Uterus (tissue), 4 donors: ENCODE results near the gene SACS. TPM values are rescaled to one million over a fixed set of nuclear protein-coding genes. Genes with fewer than 3 reads are reported as not detected.
"Not testable (repeated sequence)": the region's sequence is repeated elsewhere in the genome, so short reads cannot be mapped to it uniquely, and the experiment has no call there.

ENCODE experiments used
- DNase-seq, 2 donors: peaks; one replicate each; pipeline ENCODE4 v3.0.0-alpha.2; 2019 to 2020
- H3K27ac ChIP-seq, 2 donors: fragments of 200-600 bp; sonication (generic); 1 replicate in 1 of 2; 2 replicates in 1 of 2; pipeline ENCODE4 v1.5.1; 2016 to 2018
- H3K27me3 ChIP-seq, 2 donors: fragments of 200-600 bp; sonication (generic); one replicate each; pipeline ENCODE4 v1.5.1; 2018 to 2019; ENCODE audit warnings: control low read depth in 1 of 2
- H3K36me3 ChIP-seq, 2 donors: fragments of 200-600 bp; sonication (generic); one replicate each; pipeline ENCODE4 v1.5.1; 2019; ENCODE audit warnings: control low read depth in 1 of 2
- H3K4me1 ChIP-seq, 2 donors: fragments of 200-600 bp; sonication (generic); one replicate each; pipeline ENCODE4 v1.5.1; 2018 to 2019; ENCODE audit warnings: control low read depth in 1 of 2
- H3K4me3 ChIP-seq, 2 donors: fragments of 200-600 bp; sonication (generic); 1 replicate in 1 of 2; 2 replicates in 1 of 2; pipeline ENCODE4 v1.5.1; 2018 to 2019; ENCODE audit warnings: mild to moderate bottlenecking in 1 of 2
- H3K9me3 ChIP-seq, 2 donors: fragments of 200-600 bp; sonication (generic); one replicate each; pipeline ENCODE4 v1.5.1; 2019; ENCODE audit warnings: control low read depth in 1 of 2
- CTCF ChIP-seq, 4 experiments: fragments of 200-600 bp in 2 of 4; fragments of 450-650 bp in 2 of 4; sonication (generic) in 2 of 4; IDR thresholded peaks; one replicate each; pipeline ENCODE4 v1.5.1; 2016 to 2019; ENCODE audit warnings: antibody characterized with exemption in 4 of 4, mild to moderate bottlenecking in 2 of 4, moderate library complexity in 1 of 4
- POLR2A ChIP-seq, 2 donors: fragments of 450-650 bp; IDR thresholded peaks; one replicate each; pipeline ENCODE4 v1.6.1; 2016; ENCODE audit warnings: antibody characterized with exemption in 2 of 2, mild to moderate bottlenecking in 1 of 2, moderate library complexity in 1 of 2
- intact Hi-C: fragments of 100-400 bp; cut with DNase I; formaldehyde crosslinking; loops from one replicate; pipeline ENCODE4 v1.15.1; 2023; ENCODE audit warnings: low total_unique reads
- total RNA-seq, 4 donors: library from RNA; depleted of rRNA in 3 of 4; stranded (reverse); fragments of >200 nt in 3 of 4; gene quantifications; one replicate each; pipeline versions ENCODE4 v1.1.0 to v1.2.4, GENCODE V29; 2014 to 2023
- donor health status: DM: yes; HTN: yes; CAD: no.

The SACS gene
- total RNA-seq, 4 donors from 2014 or later = 9.0 to 70.5 (median 20.5) TPM

DNA sequence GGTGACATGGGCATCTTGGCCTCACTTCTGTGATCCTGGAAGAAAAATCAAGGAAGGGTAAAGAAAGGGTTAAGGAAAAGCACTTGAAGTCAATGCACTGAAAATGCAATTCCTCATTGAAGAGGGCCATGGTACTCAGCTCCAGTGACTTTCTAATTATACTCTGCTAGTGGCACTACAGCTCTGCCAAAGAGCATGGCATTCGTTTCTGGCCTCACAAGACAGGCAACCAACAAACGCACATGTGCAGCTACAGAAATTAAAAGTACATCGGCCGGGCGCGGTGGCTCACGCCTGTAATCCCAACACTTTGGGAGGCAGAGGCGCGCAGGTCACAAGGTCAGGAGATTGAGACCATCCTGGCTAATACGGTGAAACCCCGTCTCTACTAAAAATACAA is 21.8 kb downstream of the SACS start:
- Histone ChIP-seq H3K4me1 (no peaks in the 10 kb centered on the region), H3K36me3 (no peaks in the 10 kb centered on the region), H3K9me3 (no peaks in the 10 kb centered on the region), H3K4me3 (no peak overlapping the region), H3K27ac (no peak overlapping the region), H3K27me3 (no peaks in the 10 kb centered on the region)
- DNase-seq = no peak
- intact Hi-C loops = no loop called here
- TF ChIP-seq CTCF (IDR thresholded peaks at IDR 0.05) = no peak
- TF ChIP-seq POLR2A (IDR thresholded peaks at IDR 0.05) = no peak

GRCh38 chr13:23411220-23411619 is 22.3 kb downstream of the SACS start:
- H3K9me3 ChIP-seq = no peaks in the 10 kb centered on the region
- H3K36me3 ChIP-seq = no peaks in the 10 kb centered on the region
- intact Hi-C loops = no loop called here
- H3K27ac ChIP-seq = no peak overlapping the region
- DNase-seq = no peak
- H3K27me3 ChIP-seq = no peaks in the 10 kb centered on the region
- no peaks in the 10 kb centered on the region for H3K4me1 ChIP-seq
- no peak overlapping the region for H3K4me3 ChIP-seq
- TF ChIP-seq CTCF (IDR thresholded peaks at IDR 0.05) = no peak
- no peak for TF ChIP-seq POLR2A (IDR thresholded peaks at IDR 0.05)

DNA sequence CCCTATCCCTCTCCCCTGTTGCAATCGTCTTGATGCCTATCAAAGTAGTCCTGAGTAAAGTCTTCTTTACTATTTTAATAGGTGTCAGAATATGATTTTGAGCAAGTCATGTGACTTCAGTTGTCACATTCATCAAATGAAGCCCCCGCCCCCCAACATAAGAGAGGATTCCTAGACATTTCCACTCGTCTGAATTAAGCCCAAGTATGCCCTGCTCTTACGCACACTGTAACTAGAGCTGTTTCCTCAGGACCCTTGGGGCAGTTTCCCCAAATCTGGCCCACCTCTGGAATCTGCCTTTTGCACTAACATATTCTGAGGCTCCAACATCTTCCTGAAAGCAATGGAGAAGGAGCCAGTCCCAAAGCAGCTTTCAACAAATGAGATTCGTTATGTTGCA is 25.5 kb downstream of the SACS start:
- intact Hi-C loops = no loop called here
- Histone ChIP-seq H3K36me3 (no peaks in the 10 kb centered on the region), H3K4me1 (no peaks in the 10 kb centered on the region), H3K27me3 (no peaks in the 10 kb centered on the region), H3K9me3 (no peaks in the 10 kb centered on the region), H3K27ac (no peak overlapping the region), H3K4me3 (no peak overlapping the region)
- TF ChIP-seq POLR2A (IDR thresholded peaks at IDR 0.05) (no peak), CTCF (IDR thresholded peaks at IDR 0.05) (no peak)
- DNase-seq = no peak

DNA sequence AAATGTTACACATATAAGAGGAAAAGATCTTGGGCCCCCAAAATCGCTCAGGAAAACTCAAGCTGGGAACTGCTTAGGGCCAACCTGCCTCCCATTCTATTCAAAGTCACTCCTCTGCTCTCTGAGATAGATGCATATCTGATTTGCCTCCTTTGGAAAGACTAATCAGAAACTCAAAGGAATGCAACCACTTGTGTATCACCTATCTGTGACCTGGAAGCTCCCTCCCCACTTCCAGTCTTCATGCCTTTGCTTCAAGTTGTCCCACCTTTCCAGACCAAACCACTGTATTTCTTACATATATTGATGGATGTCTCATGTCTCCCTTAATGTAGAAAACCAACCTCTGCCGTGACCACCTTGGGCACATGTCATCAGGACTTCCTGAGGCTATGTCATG is 32.3 kb downstream of the SACS start:
- H3K36me3 ChIP-seq, H3K4me3 ChIP-seq, intact Hi-C loops, H3K4me1 ChIP-seq, H3K9me3 ChIP-seq, H3K27ac ChIP-seq, H3K27me3 ChIP-seq, DNase-seq: not testable (repeated sequence)

DNA sequence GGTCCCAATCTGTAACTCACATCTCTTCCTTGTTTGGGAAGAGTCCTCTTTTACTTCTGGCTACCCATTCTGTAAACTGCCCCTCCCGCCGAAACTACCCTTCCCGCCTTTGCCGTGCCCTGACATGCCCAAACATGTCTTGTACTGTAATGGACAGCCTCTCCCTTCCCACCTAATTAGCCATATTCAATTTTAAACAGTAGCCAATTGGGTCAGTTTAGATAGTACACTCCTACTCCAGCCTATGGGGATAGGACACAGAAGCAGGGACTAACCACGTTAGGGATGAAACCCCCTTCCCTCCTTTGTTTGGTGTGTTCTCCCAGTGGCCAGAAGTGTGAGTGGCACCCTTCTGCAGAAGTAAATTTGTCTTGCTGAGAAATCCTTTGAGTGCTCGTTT is 34.2 kb downstream of the SACS start:
- no peak for DNase-seq
- H3K9me3 ChIP-seq = no peaks in the 10 kb centered on the region
- H3K27ac ChIP-seq = no peak overlapping the region
- intact Hi-C loops = no loop called here
- no peaks in the 10 kb centered on the region for H3K27me3 ChIP-seq
- H3K36me3 ChIP-seq = no peaks in the 10 kb centered on the region
- no peaks in the 10 kb centered on the region for H3K4me1 ChIP-seq
- H3K4me3 ChIP-seq = no peak overlapping the region
- TF ChIP-seq POLR2A (IDR thresholded peaks at IDR 0.05) = no peak
- TF ChIP-seq CTCF (IDR thresholded peaks at IDR 0.05) = no peak

DNA sequence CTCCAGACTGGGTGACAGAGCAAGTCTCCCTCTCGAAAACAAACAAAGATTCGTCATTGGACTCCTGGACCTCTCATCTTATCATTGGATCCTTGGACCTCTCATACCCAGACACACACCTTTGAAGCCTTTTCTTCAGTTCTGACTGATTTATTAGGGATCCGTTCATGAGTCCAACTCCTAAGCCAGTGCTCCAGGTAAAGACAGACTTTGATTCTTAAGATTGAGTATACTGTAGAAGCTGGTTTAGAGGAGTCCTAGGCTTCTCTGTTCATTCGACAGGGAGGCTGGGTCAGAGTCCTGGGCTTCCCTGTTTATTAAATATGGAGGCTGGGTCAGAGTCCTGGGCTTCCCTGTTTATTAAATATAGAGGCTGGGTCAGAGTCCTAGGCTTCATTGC is 38.7 kb downstream of the SACS start:
- no peaks in the 10 kb centered on the region for H3K36me3 ChIP-seq
- no peak for DNase-seq
- H3K27me3 ChIP-seq = no peaks in the 10 kb centered on the region
- TF ChIP-seq CTCF (IDR thresholded peaks at IDR 0.05) (no peak), POLR2A (IDR thresholded peaks at IDR 0.05) (no peak)
- H3K4me1 ChIP-seq = no peaks in the 10 kb centered on the region
- intact Hi-C loops = no loop called here
- H3K4me3 ChIP-seq = no peak overlapping the region
- H3K9me3 ChIP-seq = no peaks in the 10 kb centered on the region
- H3K27ac ChIP-seq = no peak overlapping the region
